PFSK-1 (cell line): Measurements from ENCODE around the gene CPT1B.

Experiments used
- FOXP2 ChIP-seq: optimal IDR thresholded peaks from 2 replicates; pipeline ENCODE3; 2011; ENCODE audit warnings: borderline replicate concordance, control low read depth, inconsistent platforms; ENCODE audit not compliant: insufficient read depth; ENCODE audit errors: extremely low read length, extremely low read depth
- POLR2AphosphoS5 ChIP-seq: IDR thresholded peaks from 2 replicates; pipeline ENCODE4 v1.6.1; 2012; ENCODE audit warnings: low read depth, mild to moderate bottlenecking, control low read depth, low read length, moderate library complexity
- REST ChIP-seq, 2 experiments: IDR thresholded peaks; 2 replicates each; pipeline versions ENCODE4 v1.6.1 to v1.8.0; 2011 to 2012; ENCODE audit warnings: low read depth in 2 of 2, low read length in 2 of 2, control low read depth in 1 of 2, inconsistent platforms in 1 of 2, mild to moderate bottlenecking in 1 of 2, moderate library complexity in 1 of 2; ENCODE audit not compliant: insufficient read depth in 1 of 2
- SIN3A ChIP-seq: IDR thresholded peaks from 2 replicates; pipeline ENCODE4 v1.6.1; 2012; ENCODE audit warnings: mild to moderate bottlenecking, low read length, moderate library complexity, borderline replicate concordance; ENCODE audit not compliant: insufficient read depth
- TAF1 ChIP-seq: IDR thresholded peaks from 2 replicates; pipeline ENCODE4 v1.6.1; 2012; ENCODE audit warnings: low read length, control low read depth, borderline replicate concordance; ENCODE audit not compliant: insufficient read depth

Gene CPT1B

DNA sequence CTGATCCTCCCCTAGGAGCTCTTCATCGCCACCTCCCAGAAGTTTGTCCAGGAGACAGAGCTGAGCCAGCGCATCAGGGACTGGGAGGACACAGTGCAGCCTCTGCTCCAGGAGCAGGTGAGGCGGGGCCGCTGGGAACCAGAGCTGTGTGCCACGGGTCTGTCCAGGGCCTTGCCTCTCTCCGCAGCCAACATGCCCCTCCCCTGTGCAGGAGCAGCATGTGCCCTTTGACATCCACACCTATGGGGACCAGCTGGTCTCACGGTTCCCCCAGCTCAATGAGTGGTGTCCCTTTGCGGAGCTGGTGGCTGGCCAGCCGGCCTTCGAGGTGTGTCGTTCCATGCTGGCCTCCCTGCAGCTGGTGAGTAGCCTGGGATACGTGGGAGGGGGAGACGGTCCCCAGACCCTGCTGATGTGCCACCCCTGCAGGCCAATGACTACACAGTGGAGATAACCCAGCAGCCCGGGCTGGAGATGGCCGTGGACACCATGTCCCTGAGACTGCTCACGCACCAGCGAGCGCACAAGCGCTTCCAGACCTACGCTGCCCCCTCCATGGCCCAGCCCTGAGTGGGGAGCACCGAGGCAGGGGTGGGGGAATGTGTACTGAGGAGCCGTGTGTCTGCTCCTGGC is 55.3 kb downstream of the CPT1B start:
- TF ChIP-seq TAF1, result no peak
- TF ChIP-seq SIN3A, result no peak
- TF ChIP-seq POLR2AphosphoS5, result no peak
- no peak for TF ChIP-seq FOXP2
- no peak for TF ChIP-seq REST (IDR thresholded peaks at IDR 0.05; ENCODE audit: insufficient read depth in 1 of 2, low read depth in 2 of 2, low read length in 2 of 2)

DNA sequence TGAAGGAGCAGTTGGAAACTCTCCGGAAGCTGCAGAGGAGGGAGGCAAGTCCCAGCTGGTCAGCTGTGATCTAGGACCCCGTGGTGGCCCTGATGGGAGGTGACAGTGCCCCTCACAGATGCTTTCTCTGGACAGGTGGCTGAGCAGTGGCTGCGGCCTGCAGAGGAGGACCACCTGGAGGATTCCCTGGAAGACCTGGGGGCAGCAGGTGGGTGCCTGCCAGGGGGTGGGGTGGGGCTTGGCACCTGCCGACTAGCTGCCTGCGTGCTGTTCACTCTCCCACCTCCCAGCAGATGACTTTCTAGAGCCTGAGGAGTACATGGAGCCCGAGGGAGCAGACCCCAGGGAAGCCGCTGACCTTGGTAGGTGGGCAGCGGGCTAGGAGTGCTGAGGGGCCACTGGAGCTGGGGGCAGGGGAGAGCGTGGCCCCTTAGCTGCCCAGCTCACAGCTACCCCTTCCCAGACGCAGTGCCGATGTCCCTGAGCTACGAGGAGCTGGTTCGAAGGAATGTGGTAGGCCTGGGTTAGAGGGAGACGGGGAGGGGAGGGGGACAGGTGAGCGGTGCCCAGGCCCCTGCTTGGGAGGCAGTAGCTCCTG is 55.9 kb downstream of the CPT1B start:
- no peak for TF ChIP-seq REST (IDR thresholded peaks at IDR 0.05; ENCODE audit: insufficient read depth in 1 of 2, low read depth in 2 of 2, low read length in 2 of 2)
- no peak for TF ChIP-seq SIN3A
- TF ChIP-seq TAF1, result no peak
- TF ChIP-seq FOXP2, result no peak
- TF ChIP-seq POLR2AphosphoS5, result no peak

DNA sequence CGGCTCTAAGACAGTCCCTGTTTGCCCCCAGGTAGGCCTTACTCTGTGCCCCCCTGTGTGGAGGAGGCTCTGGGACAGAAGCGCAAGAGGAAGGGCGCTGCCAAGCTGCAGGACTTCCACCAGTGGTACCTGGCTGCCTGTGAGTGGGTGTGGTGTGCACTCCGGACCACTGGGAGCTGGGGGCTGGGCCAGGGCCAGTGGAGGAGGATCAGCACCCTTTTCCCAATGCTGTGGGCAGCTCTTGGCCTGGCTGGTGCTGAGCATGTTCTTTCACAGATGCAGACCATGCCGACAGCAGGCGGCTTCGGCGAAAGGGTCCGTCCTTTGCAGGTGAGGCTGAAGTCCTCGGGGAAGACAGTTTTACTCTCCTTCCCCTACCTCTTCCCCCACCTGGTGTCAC is 56.5 kb downstream of the CPT1B start:
- TF ChIP-seq TAF1 (no peak), SIN3A (no peak), POLR2AphosphoS5 (no peak), FOXP2 (no peak), REST (IDR thresholded peaks at IDR 0.05; ENCODE audit: insufficient read depth in 1 of 2, low read depth in 2 of 2, low read length in 2 of 2) (no peak)

DNA sequence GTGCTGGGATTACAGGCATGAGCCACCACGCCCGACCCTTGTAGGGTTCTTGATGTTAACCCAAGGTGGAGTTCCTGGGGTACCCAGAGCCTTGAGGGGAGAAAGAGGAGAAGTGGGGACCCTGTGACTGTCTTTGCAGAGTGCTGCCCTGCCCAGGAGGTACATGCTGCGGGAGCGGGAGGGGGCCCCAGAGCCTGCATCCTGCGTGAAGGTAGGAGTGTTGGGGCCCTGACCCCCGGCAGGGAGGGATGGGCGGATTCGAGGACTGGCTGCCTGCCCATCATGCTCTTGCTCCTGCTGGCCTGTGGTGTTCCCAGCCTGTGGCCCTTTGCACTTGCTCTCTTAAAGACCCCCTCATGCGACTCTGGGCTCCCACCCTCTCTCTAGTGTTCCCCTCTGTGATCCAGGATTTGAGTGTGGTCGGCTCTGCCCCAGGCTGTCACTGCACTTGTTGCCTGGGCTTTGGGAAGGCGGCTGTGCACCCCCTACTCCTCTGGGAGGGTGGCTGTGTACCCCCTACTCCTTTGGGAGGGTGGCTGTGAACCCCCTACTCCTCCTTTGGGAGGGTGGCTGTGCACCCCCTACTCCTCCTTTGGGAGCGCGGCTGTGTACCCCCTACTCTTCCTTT is 57.3 kb downstream of the CPT1B start:
- no peak for TF ChIP-seq POLR2AphosphoS5
- no peak for TF ChIP-seq REST (IDR thresholded peaks at IDR 0.05; ENCODE audit: insufficient read depth in 1 of 2, low read depth in 2 of 2, low read length in 2 of 2)
- TF ChIP-seq SIN3A, result no peak
- no peak for TF ChIP-seq FOXP2
- no peak for TF ChIP-seq TAF1
